SK-N-SH (cell line): ENCODE measurements around the gene TTC7B. TPM values are rescaled to one million over a fixed set of nuclear protein-coding genes. Genes with fewer than 3 reads are reported as not detected.

Experiments used
- CTCF ChIA-PET: fragments of 300-600, 350-600 bp; formaldehyde crosslinking; extraction: SDS; loops from one replicate; lab custom pipeline; 2021; lab: Yijun Ruan, JAX
- POLR2A ChIA-PET: fragments of 350-600 bp; sonication (Branson Sonifier 250); formaldehyde crosslinking; extraction: SDS; loops from one replicate; lab custom pipeline; 2020; ENCODE audit warnings: antibody characterized with exemption, inconsistent platforms; lab: Yijun Ruan, JAX
- DNase-seq: peaks from one replicate; pipeline ENCODE4 v3.0.0; 2012
- H2AFZ ChIP-seq: fragments of 200-600 bp; sonication (generic); 2 replicates; pipeline ENCODE4 v1.8.1; 2016; ENCODE audit warnings: antibody characterized with exemption, mild to moderate bottlenecking, low read depth
- H3F3A ChIP-seq: fragments of 200-600 bp; sonication (generic); replicated peaks from 2 replicates; pipeline ENCODE3; 2016; ENCODE audit warnings: antibody characterized with exemption, mild to moderate bottlenecking; ENCODE audit not compliant: insufficient read depth
- H3K27ac ChIP-seq, 2 experiments: fragments of 200-500 bp in 1 of 2; fragments of 200-600 bp in 1 of 2; sonication (Bioruptor generic) in 1 of 2; sonication (generic), shearing (Covaris generic) in 1 of 2; 2 replicates each; pipeline versions ENCODE4 v1.5.1 to v1.6.1; 2014 to 2016; ENCODE audit warnings: low read depth in 2 of 2, inconsistent platforms in 1 of 2, low read length in 1 of 2, mild to moderate bottlenecking in 1 of 2, mixed read lengths in 1 of 2
- H3K27me3 ChIP-seq: fragments of 200-600 bp; sonication (generic), shearing (Covaris generic); 2 replicates; pipeline ENCODE4 v1.6.1; 2016; ENCODE audit warnings: mixed run types; ENCODE audit not compliant: insufficient read depth
- H3K36me3 ChIP-seq, 2 experiments: fragments of 200-500 bp in 1 of 2; fragments of 200-600 bp in 1 of 2; sonication (Bioruptor generic) in 1 of 2; sonication (generic) in 1 of 2; replicated peaks in 1 of 2; 2 replicates each; pipeline versions ENCODE3 to v1.5.1; 2014 to 2016; ENCODE audit warnings: low read length in 1 of 2, mild to moderate bottlenecking in 1 of 2; ENCODE audit not compliant: insufficient read depth in 2 of 2, control insufficient read depth in 1 of 2
- H3K4me1 ChIP-seq, 2 experiments: fragments of 200-500 bp in 1 of 2; fragments of 200-600 bp in 1 of 2; sonication (Bioruptor generic) in 1 of 2; sonication (generic), shearing (Covaris generic) in 1 of 2; 2 replicates each; pipeline versions ENCODE4 v1.5.1 to v1.6.1; 2014 to 2016; ENCODE audit warnings: low read depth in 1 of 2, low read length in 1 of 2, mixed run types in 1 of 2; ENCODE audit not compliant: insufficient read depth in 2 of 2, control insufficient read depth in 1 of 2
- H3K4me2 ChIP-seq: fragments of 200-600 bp; sonication (generic), shearing (Covaris generic); 2 replicates; pipeline ENCODE4 v1.6.1; 2017; ENCODE audit warnings: mixed run types
- H3K4me3 ChIP-seq, 2 experiments: fragments of 200-500 bp in 1 of 2; fragments of 200-600 bp in 1 of 2; sonication (Bioruptor generic) in 1 of 2; sonication (generic), shearing (Covaris generic) in 1 of 2; 2 replicates each; pipeline versions ENCODE4 v1.5.1 to v1.8.1; 2014 to 2016; ENCODE audit warnings: low read depth in 2 of 2, inconsistent platforms in 1 of 2, low read length in 1 of 2, mild to moderate bottlenecking in 1 of 2, mixed read lengths in 1 of 2, moderate library complexity in 1 of 2
- H3K79me2 ChIP-seq: fragments of 200-600 bp; sonication (generic); 2 replicates; pipeline ENCODE4 v1.8.1; 2017; ENCODE audit warnings: mild to moderate bottlenecking; ENCODE audit not compliant: insufficient read depth
- H3K9ac ChIP-seq: fragments of 200-600 bp; sonication (generic); 2 replicates; pipeline ENCODE4 v1.6.1; 2017; ENCODE audit warnings: mixed run types
- H3K9me2 ChIP-seq: fragments of 200-600 bp; sonication (generic); 2 replicates; pipeline ENCODE4 v1.6.1; 2017; ENCODE audit warnings: mixed run types
- H3K9me3 ChIP-seq: fragments of 200-600 bp; sonication (generic); 2 replicates; pipeline ENCODE4 v1.6.1; 2017; ENCODE audit warnings: mixed run types, mild to moderate bottlenecking, moderate library complexity
- H4K20me1 ChIP-seq: fragments of 200-600 bp; sonication (generic); 2 replicates; pipeline ENCODE4 v1.6.1; 2017; ENCODE audit warnings: mild to moderate bottlenecking, mixed run types; ENCODE audit not compliant: insufficient read depth
- CHD2 ChIP-seq: fragments of 150-350 bp; IDR thresholded peaks from 2 replicates; pipeline ENCODE4 v1.6.1; 2018; ENCODE audit warnings: low read length; ENCODE audit not compliant: partially characterized antibody
- ELF1 ChIP-seq: IDR thresholded peaks from 2 replicates; pipeline ENCODE4 v1.4.0; 2012
- EP300 ChIP-seq, 2 experiments: IDR thresholded peaks; 2 replicates each; pipeline versions ENCODE4 v1.4.0 to v1.6.1; 2012; ENCODE audit warnings: borderline replicate concordance in 1 of 2, low read depth in 1 of 2, low read length in 1 of 2
- EZH2phosphoT487 ChIP-seq: fragments of 200-600 bp; sonication (generic); IDR thresholded peaks from 2 replicates; pipeline ENCODE4 v1.6.1; 2017; ENCODE audit warnings: low read depth, mixed run types, mild to moderate bottlenecking, antibody characterized with exemption, moderate library complexity, borderline replicate concordance
- FOSL2 ChIP-seq: IDR thresholded peaks from 2 replicates; pipeline ENCODE4 v1.4.0; 2012; ENCODE audit warnings: low read depth, mild to moderate bottlenecking, moderate library complexity, borderline replicate concordance
- FOXJ3 ChIP-seq: sonication (generic); formaldehyde crosslinking; IDR thresholded peaks from 2 replicates; pipeline ENCODE4 v1.5.1; 2020; ENCODE audit warnings: mild to moderate bottlenecking, missing genetic modification reagents
- GATA2 ChIP-seq: sonication (generic); formaldehyde crosslinking; IDR thresholded peaks from 2 replicates; pipeline ENCODE4 v1.5.0; 2020; ENCODE audit warnings: mild to moderate bottlenecking, missing genetic modification reagents
- JUND ChIP-seq: IDR thresholded peaks from 2 replicates; pipeline ENCODE4 v1.4.0; 2012
- MXI1 ChIP-seq: IDR thresholded peaks from 2 replicates; pipeline ENCODE4 v1.6.1; 2012; ENCODE audit warnings: mild to moderate bottlenecking, low read depth, low read length, improper control_type of control experiment
- NFIC ChIP-seq: IDR thresholded peaks from 2 replicates; pipeline ENCODE4 v1.4.0; 2012; ENCODE audit warnings: borderline replicate concordance
- RCOR1 ChIP-seq: fragments of 150-350 bp; IDR thresholded peaks from 2 replicates; pipeline ENCODE4 v1.6.1; 2017; ENCODE audit warnings: antibody characterized with exemption, low read length
- RXRA ChIP-seq: IDR thresholded peaks from 2 replicates; pipeline ENCODE4 v1.4.0; 2012; ENCODE audit warnings: low read depth, mild to moderate bottlenecking, borderline replicate concordance
- SIN3A ChIP-seq: IDR thresholded peaks from 2 replicates; pipeline ENCODE4 v1.6.1; 2012; ENCODE audit warnings: low read depth, mild to moderate bottlenecking, low read length, moderate library complexity, borderline replicate concordance
- TCF12 ChIP-seq: IDR thresholded peaks from 2 replicates; pipeline ENCODE4 v1.4.0; 2012
- TEAD4 ChIP-seq: IDR thresholded peaks from 2 replicates; pipeline ENCODE4 v1.4.0; 2012; ENCODE audit warnings: mild to moderate bottlenecking, borderline replicate concordance; ENCODE audit not compliant: insufficient read depth
- USF1 ChIP-seq: IDR thresholded peaks from 2 replicates; pipeline ENCODE4 v1.4.0; 2012; ENCODE audit warnings: low read depth, borderline replicate concordance
- USF2 ChIP-seq: fragments of 150-350 bp; IDR thresholded peaks from 2 replicates; pipeline ENCODE4 v1.6.1; 2017; ENCODE audit warnings: antibody characterized with exemption, low read length, low read depth, borderline replicate concordance
- YY1 ChIP-seq: IDR thresholded peaks from 2 replicates; pipeline ENCODE4 v1.4.0; 2012; ENCODE audit warnings: low read depth, mild to moderate bottlenecking
- WGBS: methylation state at CpG from one replicate; pipeline ENCODE4 v1.1.6; 2017; ENCODE audit warnings: low lambda C conversion rate; 5-methylcytosine and 5-hydroxymethylcytosine counted together
- polyA plus RNA-seq, 3 experiments: library from polyadenylated mRNA; depleted of rRNA; stranded (reverse); fragments of >200 nt; gene quantifications; 2 replicates each; pipeline ENCODE4 v1.2.3, GENCODE V29; 2012

Gene TTC7B
- polyA plus RNA-seq, 1 of the 3 experiments (the other 2 are of a cell fraction), result 43.1 TPM

- no peak for TF ChIP-seq USF2
- no peak for TF ChIP-seq NFIC
- no peak for TF ChIP-seq RCOR1
- TF ChIP-seq EP300 (IDR thresholded peaks at IDR 0.05; ENCODE audit: borderline replicate concordance in 1 of 2, low read depth in 1 of 2, low read length in 1 of 2), result no peak
- TF ChIP-seq SIN3A, result no peak
- no peak for TF ChIP-seq FOXJ3 (CRISPR knock-in tag)
Observed at GRCh38 chr14:90741682-90741946, 74.6 kb downstream of the TTC7B start (continued).

- Histone ChIP-seq H3K36me3 (peaks cover 0 to 13% of the 10 kb centered on the region in 2 experiments), H3K27me3 (no peaks in the 10 kb centered on the region), H3K9me2 (no peaks in the 10 kb centered on the region), H3K4me2 (no peak overlapping the region), H2AFZ (no peak overlapping the region), H3K4me3 (no peak overlapping the region), H3K79me2 (no peaks in the 10 kb centered on the region), H3K9ac (no peak overlapping the region), H4K20me1 (no peaks in the 10 kb centered on the region), H3K27ac (no peak overlapping the region; a peak in 1 of 4 replicates)
- POLR2A ChIA-PET, result no interaction called here
- WGBS, result 93% methylated on average over 10 of the region's 12 CpGs
- no peak for DNase-seq
- TF ChIP-seq FOSL2, result no peak
- TF ChIP-seq SIN3A, result no peak
- TF ChIP-seq CHD2, result no peak
- no peak for TF ChIP-seq TCF12
- no peak for TF ChIP-seq JUND
- no peak for TF ChIP-seq EZH2phosphoT487
- no peak for TF ChIP-seq TEAD4
- no peak for TF ChIP-seq RXRA
- TF ChIP-seq GATA2 (CRISPR knock-in tag), result no peak
- no peak for TF ChIP-seq YY1
- no peak for TF ChIP-seq MXI1
- no peak for TF ChIP-seq USF1
- no peak for TF ChIP-seq ELF1
- TF ChIP-seq, all 33 proteins: peak for 0
- no peaks in the 10 kb centered on the region for H3F3A ChIP-seq
- H3K4me1 ChIP-seq, result peaks cover 0 to 21% of the 10 kb centered on the region in 2 experiments; a peak in 2 of 4 replicates
- CTCF ChIA-PET, result interaction anchor here (1.4 to 3.4 kb wide), 4 partner anchors 17 to 342 kb away, joined by 3 to 17 read pairs (median 6); no protein-coding TSS in a partner anchor
- H3K9me3 ChIP-seq, result no peaks in the 10 kb centered on the region
Observed at GRCh38 chr14:90740946-90741681, 75.1 kb downstream of the TTC7B start.
